ENCODE results near the gene SLC7A5.
"Not testable (repeated sequence)": the region's sequence is repeated elsewhere in the genome, so short reads cannot be mapped to it uniquely, and the experiment has no call there.

Gene SLC7A5

GRCh38 chr16:87824016-87824990 is 45.0 kb downstream of the SLC7A5 start:
- FAIRE-seq (no peak), DNase-seq (ENCODE audit: insufficient read length, low spot score) (no peak)

- DNase-seq (ENCODE audit: insufficient read length, low spot score): no peak
- FAIRE-seq: no peak
Measured at GRCh38 chr16:87823181-87823929, 46.0 kb downstream of the SLC7A5 start.

- no peak for DNase-seq (ENCODE audit: insufficient read length, low spot score)
- FAIRE-seq: no peak
Measured at GRCh38 chr16:87822108-87822970, 47.0 kb downstream of the SLC7A5 start.

GRCh38 chr16:87821376-87822107 is 47.8 kb downstream of the SLC7A5 start:
- no peak for FAIRE-seq
- no peak for DNase-seq (ENCODE audit: insufficient read length, low spot score)

- FAIRE-seq: no peak
Measured at GRCh38 chr16:87819983-87820382, 49.3 kb downstream of the SLC7A5 start.

GRCh38 chr16:87819282-87819681 is 50.0 kb downstream of the SLC7A5 start:
- no peak for FAIRE-seq
- DNase-seq (ENCODE audit: insufficient read length, low spot score): no peak

More at GRCh38 chr16:87819983-87820382, 49.3 kb downstream of the SLC7A5 start:
- DNase-seq (ENCODE audit: insufficient read length, low spot score): no peak

GRCh38 chr16:87818533-87819161 is 50.7 kb downstream of the SLC7A5 start:
- no peak for DNase-seq (ENCODE audit: insufficient read length, low spot score)
- peak; percentile 40 for FAIRE-seq

GRCh38 chr16:87817910-87818309 is 51.4 kb downstream of the SLC7A5 start:
- FAIRE-seq: no peak
- no peak for DNase-seq (ENCODE audit: insufficient read length, low spot score)

GRCh38 chr16:87817370-87817769 is 51.9 kb downstream of the SLC7A5 start:
- not testable (repeated sequence) for DNase-seq (ENCODE audit: insufficient read length, low spot score); FAIRE-seq

- no peak for DNase-seq (ENCODE audit: insufficient read length, low spot score)
- no peak for FAIRE-seq
Measured at GRCh38 chr16:87816507-87817100, 52.7 kb downstream of the SLC7A5 start.

GRCh38 chr16:87815567-87815966 is 53.7 kb downstream of the SLC7A5 start:
- FAIRE-seq: no peak
- no peak for DNase-seq (ENCODE audit: insufficient read length, low spot score)

GRCh38 chr16:87812200-87812656 is 57.1 kb downstream of the SLC7A5 start:
- DNase-seq (ENCODE audit: insufficient read length, low spot score) (no peak), FAIRE-seq (no peak)

- DNase-seq (ENCODE audit: insufficient read length, low spot score); FAIRE-seq: not testable (repeated sequence)
Measured at GRCh38 chr16:87811454-87811853, 57.9 kb downstream of the SLC7A5 start.

- peak; percentile 76 for FAIRE-seq
- DNase-seq (ENCODE audit: insufficient read length, low spot score): peak; percentile 43
Measured at GRCh38 chr16:87809150-87809902, 60.0 kb downstream of the SLC7A5 start.

GRCh38 chr16:87808108-87808507 is 61.2 kb downstream of the SLC7A5 start:
- FAIRE-seq: no peak

GRCh38 chr16:87806641-87807546 is 62.4 kb downstream of the SLC7A5 start:
- DNase-seq (ENCODE audit: insufficient read length, low spot score) (peak; percentile 85), FAIRE-seq (peak; percentile 90)

More at GRCh38 chr16:87808108-87808507, 61.2 kb downstream of the SLC7A5 start:
- DNase-seq (ENCODE audit: insufficient read length, low spot score): no peak

GRCh38 chr16:87806261-87806640 is 63.1 kb downstream of the SLC7A5 start:
- DNase-seq (ENCODE audit: insufficient read length, low spot score) (no peak), FAIRE-seq (peak; percentile 89)
